Heart right ventricle (tissue), 16 donors: ENCODE data around the gene ZNF800. TPM values are rescaled to one million over a fixed set of nuclear protein-coding genes. Genes with fewer than 3 reads are reported as not detected.
A peak's percentile ranks its signal among the peaks of the same experiment; 100 is the strongest.
"Not testable (repeated sequence)": the region's sequence is repeated elsewhere in the genome, so short reads cannot be mapped to it uniquely, and the experiment has no call there.

Experiments used
- ATAC-seq, 8 donors: fragments of 200-7000 bp; cut with Tn5 transposase; one replicate each; pipeline ENCODE4 v1.9.1; 2020; ENCODE audit warnings: mild to moderate bottlenecking in 8 of 8, moderate library complexity in 8 of 8, moderate number of reproducible peaks in 1 of 8
- DNase-seq, 2 donors: peaks; one replicate each; pipeline ENCODE4 v3.0.0-alpha.2; 2020
- H3K27ac ChIP-seq, 10 donors: fragments of 200-600 bp; sonication (generic) in 2 of 10; one replicate each; pipeline versions ENCODE4 v1.5.0 to v1.8.0; 2020 to 2022; ENCODE audit warnings: mild to moderate bottlenecking in 3 of 10
- H3K27me3 ChIP-seq, 7 donors: fragments of 200-600 bp; one replicate each; pipeline ENCODE4 v1.8.0; 2021 to 2022; ENCODE audit warnings: mild to moderate bottlenecking in 2 of 7
- H3K36me3 ChIP-seq, 9 donors: fragments of 200-600 bp; sonication (generic) in 1 of 9; one replicate each; pipeline versions ENCODE4 v1.5.0 to v1.8.0; 2020 to 2022; ENCODE audit warnings: mild to moderate bottlenecking in 2 of 9
- H3K4me1 ChIP-seq, 9 donors: fragments of 200-600 bp; sonication (generic) in 1 of 9; one replicate each; pipeline versions ENCODE4 v1.5.0 to v1.8.0; 2020 to 2022; ENCODE audit warnings: mild to moderate bottlenecking in 4 of 9
- H3K4me3 ChIP-seq, 10 donors: fragments of 200-600 bp; sonication (generic) in 2 of 10; one replicate each; pipeline versions ENCODE4 v1.5.0 to v1.8.0; 2020 to 2022; ENCODE audit warnings: mild to moderate bottlenecking in 7 of 10, moderate library complexity in 2 of 10
- H3K9me3 ChIP-seq, 11 donors: fragments of 200-600 bp in 10 of 11; sonication (generic) in 2 of 11; one replicate each; pipeline versions ENCODE4 v1.5.0 to v1.8.0; 2013 to 2022; ENCODE audit warnings: mild to moderate bottlenecking in 2 of 11, control low read depth in 1 of 11, moderate library complexity in 1 of 11
- CTCF ChIP-seq, 9 donors: fragments of 200-600 bp; sonication (generic) in 2 of 9; IDR thresholded peaks; one replicate each; pipeline versions ENCODE4 v1.5.0 to v1.8.0; 2021 to 2022; ENCODE audit warnings: antibody characterized with exemption in 9 of 9, mild to moderate bottlenecking in 5 of 9, moderate library complexity in 1 of 9
- WGBS, 2 donors: extraction: QIAGEN DNeasy Blood & Tissue Kit; methylation state at CpG; one replicate each; pipeline ENCODE4 v1.1.7; 2013; ENCODE audit warnings: inconsistent platforms in 1 of 2; 5-methylcytosine and 5-hydroxymethylcytosine counted together
- intact Hi-C, 10 donors: fragments of 100-400 bp; cut with DNase I; formaldehyde crosslinking; loops; one replicate each; pipeline versions ENCODE4 v1.11.1 to v1.14.2; 2022
- polyA plus RNA-seq, 2 donors: library from polyadenylated mRNA; stranded (reverse); fragments of 200-250 nt; gene quantifications; one replicate each; pipeline ENCODE4 v1.2.3, GENCODE V29; 2013
- total RNA-seq, 10 donors: library from RNA; stranded (reverse); fragmentation: NEBNext Ultra II Directional in 3 of 10; extraction: Animal tissue kit (Norgen Biotek cat#: 25700) in 3 of 10; gene quantifications; one replicate each; pipeline versions ENCODE4 v1.2.1 to v1.2.4, GENCODE V29; 2021 to 2023
- donor health status: Arrhythmogenic right ventricular cardiomyopathy.
- donor health status: ischemic (EF 13 %, LVEDD 7.1; RV severe dilation, severe dysfunction).
- donor health status: healthy with polysubstance abuse.
- donor health status: DM: no; HTN: yes; CAD: no.
- donor health status: DM: no; HTN: no; CAD: no.
- donor health status: ischemic (EF 25% LVEDD 6.9; RV normal size, moderate dysfunction).
- donor health status: ischemic (EF 25% LVEDD 5.7; RV mildly dilated, moderate dysfunction).
- donor health status: healthy.
- donor health status: DM: yes; HTN: yes; CAD: no.
- donor health status: Ischemic cardiomyopathy.
- donor health status: ischemic (EF 35%, LVEDD 5.7; RV mildly dilated, moderate dysfunction).
- donor health status: nonischemic (EF 11% LVEDD 7.7; RV severe dilation, severe dysfunction).
- donor health status: DM: yes; HTN: yes; CAD: no.
- donor health status: PGD.
- donor health status: ischemic (EF 29% LVEDD 5.4; RV normal size, mild dysfunction).
- donor health status: nonischemic (EF 23%, LVEDD 6.1; RV moderate dilation, normal function).

Gene ZNF800
- total and polyA plus RNA-seq, 12 donors = 3.4 to 35.8 (median 23.2) TPM

GRCh38 chr7:127411176-127411575 lies 18.7 kb upstream of the ZNF800 start:
- ATAC-seq = no peak
- intact Hi-C loops = no loop called here

DNA sequence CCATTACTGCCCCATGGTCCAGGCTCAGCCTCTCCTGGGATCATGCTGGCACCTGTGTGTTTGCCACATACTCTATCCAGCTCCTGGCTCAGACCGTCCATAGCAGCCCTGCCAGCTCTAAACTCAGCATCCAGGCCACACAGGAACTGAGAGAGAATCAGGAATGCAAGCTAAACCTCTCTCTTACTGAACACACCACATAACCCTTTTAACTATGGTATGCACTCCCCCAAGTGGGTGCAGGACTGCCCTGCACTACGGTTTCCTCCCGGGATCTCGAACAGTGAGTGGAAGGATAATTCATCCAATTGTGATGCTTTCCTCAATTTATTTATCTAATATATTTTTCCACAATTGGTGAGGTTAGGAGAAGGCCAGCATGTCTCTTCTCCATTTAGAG lies 17.1 kb upstream of the ZNF800 start:
- Histone ChIP-seq H3K27ac (no peak overlapping the region), H3K4me1 (peaks cover 0 to 15% (median 0%) of the 10 kb centered on the region in 9 donors), H3K27me3 (peaks cover 0 to 31% (median 10%) of the 10 kb centered on the region in 7 donors), H3K9me3 (no peaks in the 10 kb centered on the region), H3K36me3 (no peaks in the 10 kb centered on the region), H3K4me3 (no peak overlapping the region)
- WGBS, 2 donors = 44 to 49% methylated on average over 4 of the region's 4 CpGs
- DNase-seq (no peak), ATAC-seq (no peak)
- intact Hi-C loops = no loop called here
- peak in 1 of 9 donors; percentile 14 for TF ChIP-seq CTCF (IDR thresholded peaks at IDR 0.05)

More at GRCh38 chr7:127411176-127411575, 18.7 kb upstream of the ZNF800 start:
- Histone ChIP-seq H3K27ac (no peak overlapping the region), H3K4me3 (no peak overlapping the region), H3K36me3 (no peaks in the 10 kb centered on the region), H3K9me3 (no peaks in the 10 kb centered on the region), H3K4me1 (peaks cover 0 to 18% (median 0%) of the 10 kb centered on the region in 9 donors), H3K27me3 (peaks cover 0 to 23% (median 16%) of the 10 kb centered on the region in 7 donors)
- DNase-seq = no peak
- TF ChIP-seq CTCF (IDR thresholded peaks at IDR 0.05) = no peak

GRCh38 chr7:127404286-127405072 lies 12.0 kb upstream of the ZNF800 start:
- peaks cover 0 to 4% (median 0%) of the 10 kb centered on the region in 9 donors for H3K4me1 ChIP-seq
- H3K36me3 ChIP-seq = no peaks in the 10 kb centered on the region
- DNase-seq = no peak
- H3K27me3 ChIP-seq = peaks cover 0 to 32% (median 17%) of the 10 kb centered on the region in 7 donors
- no peak for ATAC-seq
- 55 to 60% methylated on average over 3 of the region's 3 CpGs for WGBS, 2 donors
- TF ChIP-seq CTCF (IDR thresholded peaks at IDR 0.05) = no peak
- H3K4me3 ChIP-seq = no peak overlapping the region
- no peaks in the 10 kb centered on the region for H3K9me3 ChIP-seq
- no peak overlapping the region for H3K27ac ChIP-seq
- intact Hi-C loops = no loop called here

GRCh38 chr7:127396184-127396583 lies 3.7 kb upstream of the ZNF800 start:
- DNase-seq (no peak), ATAC-seq (no peak)
- no peak overlapping the region for H3K27ac ChIP-seq
- WGBS, 2 donors = 44 to 47% methylated on average over 1 of the region's 1 CpG
- peaks cover 0 to 16% (median 9%) of the 10 kb centered on the region in 9 donors for H3K4me1 ChIP-seq
- H3K27me3 ChIP-seq = peaks cover 0 to 8% (median 4%) of the 10 kb centered on the region in 7 donors
- no peak for TF ChIP-seq CTCF (IDR thresholded peaks at IDR 0.05)
- H3K4me3 ChIP-seq = no peak overlapping the region
- H3K9me3 ChIP-seq = no peaks in the 10 kb centered on the region
- H3K36me3 ChIP-seq = no peaks in the 10 kb centered on the region
- intact Hi-C loops = loop anchor here in 4 of 10 donors (10.0 kb wide), 2 partner anchors 51 to 189 kb away; partner anchors contain the start of genes ARF5 (in 3 of the 4) and GCC1 (in 3 of the 4)

DNA sequence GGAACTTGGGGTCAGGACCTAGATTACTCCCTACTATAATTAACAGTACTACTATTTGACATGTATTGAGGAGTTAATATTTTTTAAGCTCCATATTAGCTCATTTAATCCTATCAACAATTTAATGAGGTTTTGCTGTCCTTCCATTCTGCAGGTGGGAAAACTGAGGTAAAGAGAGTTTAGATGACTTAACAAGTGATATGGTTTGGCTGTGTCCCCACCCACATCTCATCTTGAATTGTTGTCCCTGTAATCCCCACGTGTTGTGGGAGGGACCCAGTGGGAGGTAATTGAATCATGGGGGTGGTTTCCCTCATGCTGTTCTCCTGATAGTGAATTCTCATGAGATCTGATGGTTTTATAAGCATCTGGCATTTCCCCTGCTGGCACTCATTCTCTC lies 2.6 kb upstream of the ZNF800 start:
- WGBS, 2 donors = 10 to 15% methylated on average over 1 of the region's 1 CpG
- H3K4me1 ChIP-seq = peaks cover 0 to 27% (median 20%) of the 10 kb centered on the region in 9 donors
- H3K27ac ChIP-seq = not testable (repeated sequence)

More for the DNA sequence above, 2.6 kb upstream of the ZNF800 start:
- H3K36me3 ChIP-seq, H3K27me3 ChIP-seq, DNase-seq, ATAC-seq, H3K9me3 ChIP-seq, H3K4me3 ChIP-seq: not testable (repeated sequence)
- intact Hi-C loops = loop anchor here in 4 of 10 donors (10.0 kb wide), 2 partner anchors 50 to 190 kb away; partner anchors contain the start of genes ARF5 (in 3 of the 4) and GCC1 (in 3 of the 4)
